Esophagus muscularis mucosa (tissue), 4 donors: ENCODE results near the gene BOC. TPM values are rescaled to one million over a fixed set of nuclear protein-coding genes. Genes with fewer than 3 reads are reported as not detected.
A peak's percentile ranks its signal among the peaks of the same experiment; 100 is the strongest.

Experiments used
- DNase-seq: peaks from one replicate; pipeline ENCODE4 v3.0.0-alpha.2; 2017; ENCODE audit errors: extremely low spot score
- H3K27ac ChIP-seq, 4 donors: fragments of 200-600 bp; sonication (generic); replicated peaks in 1 of 4; 1 replicate in 3 of 4; 2 replicates in 1 of 4; pipeline ENCODE4 v1.5.1; 2016 to 2019; ENCODE audit warnings: mild to moderate bottlenecking in 1 of 4
- H3K27me3 ChIP-seq, 4 donors: fragments of 200-600 bp; sonication (generic); one replicate each; pipeline versions ENCODE4 v1.5.1 to v1.6.0; 2016 to 2019
- H3K36me3 ChIP-seq, 4 donors: fragments of 200-600 bp; sonication (generic); one replicate each; pipeline ENCODE4 v1.5.1; 2016 to 2019
- H3K4me1 ChIP-seq, 4 donors: fragments of 200-600 bp; sonication (generic); one replicate each; pipeline ENCODE4 v1.5.1; 2016 to 2019
- H3K4me3 ChIP-seq, 4 donors: fragments of 200-600 bp; sonication (generic); 1 replicate in 2 of 4; 2 replicates in 2 of 4; pipeline ENCODE4 v1.5.1; 2016 to 2019; ENCODE audit warnings: mild to moderate bottlenecking in 4 of 4, moderate library complexity in 1 of 4
- H3K9me3 ChIP-seq, 4 donors: fragments of 200-600 bp; sonication (generic); 1 replicate in 3 of 4; 2 replicates in 1 of 4; pipeline ENCODE4 v1.5.1; 2016 to 2019
- CTCF ChIP-seq, 3 experiments: fragments of 200-600 bp in 2 of 3; fragments of 450-650 bp in 1 of 3; sonication (generic) in 2 of 3; IDR thresholded peaks; one replicate each; pipeline ENCODE4 v1.5.1; 2017 to 2019; ENCODE audit warnings: antibody characterized with exemption in 3 of 3, mild to moderate bottlenecking in 2 of 3, moderate library complexity in 1 of 3
- EP300 ChIP-seq: sonication (generic); formaldehyde crosslinking; IDR thresholded peaks from one replicate; pipeline ENCODE4 v1.6.1; 2017; ENCODE audit warnings: antibody characterized with exemption
- POLR2A ChIP-seq: fragments of 450-650 bp; IDR thresholded peaks from one replicate; pipeline ENCODE4 v1.6.1; 2017; ENCODE audit warnings: antibody characterized with exemption, moderate library complexity, mild to moderate bottlenecking, low read depth
- POLR2AphosphoS5 ChIP-seq, 2 donors: sonication (generic); formaldehyde crosslinking; IDR thresholded peaks; one replicate each; pipeline ENCODE4 v1.6.1; 2017; ENCODE audit warnings: antibody characterized with exemption in 2 of 2
- WGBS: methylation state at CpG from one replicate; pipeline ENCODE4 v1.1.5; 2018; 5-methylcytosine and 5-hydroxymethylcytosine counted together
- intact Hi-C: fragments of 100-400 bp; cut with DNase I; formaldehyde crosslinking; loops from one replicate; pipeline ENCODE4 v1.15.1; 2023
- total RNA-seq, 4 donors: library from RNA; depleted of rRNA; stranded (reverse); fragments of >200 nt; gene quantifications; one replicate each; pipeline versions ENCODE4 v1.1.0 to v1.2.1, GENCODE V29; 2016

Gene BOC
- total RNA-seq, 4 donors from 2014 or later = 87.2 to 119 (median 90.8) TPM

GRCh38 chr3:113277941-113278598 is 66.7 kb downstream of the BOC start:
- no peak for DNase-seq
- H3K9me3 ChIP-seq = no peaks in the 10 kb centered on the region
- H3K4me3 ChIP-seq = no peak overlapping the region
- no peaks in the 10 kb centered on the region for H3K27me3 ChIP-seq
- H3K4me1 ChIP-seq = peaks cover 7 to 45% (median 40%) of the 10 kb centered on the region in 4 donors
- TF ChIP-seq POLR2AphosphoS5 (IDR thresholded peaks at IDR 0.05) (no peak), EP300 (no peak), CTCF (IDR thresholded peaks at IDR 0.05) (no peak), POLR2A (no peak)
- peaks cover 0 to 74% (median 55%) of the 10 kb centered on the region in 4 donors for H3K36me3 ChIP-seq
- H3K27ac ChIP-seq = peak overlapping the region; percentile 46 to 90 (median 87)
- intact Hi-C loops = no loop called here
- 91% methylated on average over 16 of the region's 17 CpGs for WGBS

GRCh38 chr3:113278599-113278955 is 67.2 kb downstream of the BOC start:
- peaks cover 7 to 45% (median 40%) of the 10 kb centered on the region in 4 donors for H3K4me1 ChIP-seq
- 91% methylated on average over 8 of the region's 11 CpGs for whole genome bisulfite sequencing
- H3K36me3 ChIP-seq = peaks cover 0 to 74% (median 55%) of the 10 kb centered on the region in 4 donors
- TF ChIP-seq CTCF (IDR thresholded peaks at IDR 0.05) = no peak
- TF ChIP-seq POLR2A = no peak
- TF ChIP-seq EP300 = no peak
- TF ChIP-seq POLR2AphosphoS5 (IDR thresholded peaks at IDR 0.05) = no peak
- H3K27ac ChIP-seq = peak overlapping the region; percentile 46 to 90 (median 87)
- H3K27me3 ChIP-seq = no peaks in the 10 kb centered on the region
- no peak for DNase-seq
- no peak overlapping the region for H3K4me3 ChIP-seq
- H3K9me3 ChIP-seq = no peaks in the 10 kb centered on the region
- intact Hi-C loops = no loop called here

GRCh38 chr3:113279686-113280085 is 68.3 kb downstream of the BOC start:
- TF ChIP-seq EP300 (no peak), CTCF (IDR thresholded peaks at IDR 0.05) (no peak), POLR2A (no peak), POLR2AphosphoS5 (IDR thresholded peaks at IDR 0.05) (no peak)
- Histone ChIP-seq H3K4me3 (no peak overlapping the region), H3K4me1 (peaks cover 7 to 42% (median 35%) of the 10 kb centered on the region in 4 donors), H3K9me3 (no peaks in the 10 kb centered on the region), H3K27ac (peak overlapping the region; percentile 40 to 89 (median 66)), H3K27me3 (no peaks in the 10 kb centered on the region), H3K36me3 (peaks cover 0 to 74% (median 53%) of the 10 kb centered on the region in 4 donors)
- no peak for DNase-seq
- 95% methylated on average over 10 of the region's 17 CpGs for WGBS
- intact Hi-C loops = no loop called here

GRCh38 chr3:113283306-113283705 is 71.9 kb downstream of the BOC start:
- no peak for TF ChIP-seq POLR2AphosphoS5 (IDR thresholded peaks at IDR 0.05)
- no peak for TF ChIP-seq EP300
- no peak for TF ChIP-seq POLR2A
- TF ChIP-seq CTCF (IDR thresholded peaks at IDR 0.05) = no peak
- Histone ChIP-seq H3K27me3 (no peaks in the 10 kb centered on the region), H3K4me3 (no peak overlapping the region), H3K27ac (peak overlapping the region in 1 of 4 donors; percentile 79), H3K36me3 (peaks cover 0 to 76% (median 53%) of the 10 kb centered on the region in 4 donors), H3K9me3 (no peaks in the 10 kb centered on the region), H3K4me1 (peaks cover 3 to 38% (median 33%) of the 10 kb centered on the region in 4 donors)
- DNase-seq = no peak
- 95% methylated on average over 10 of the region's 12 CpGs for WGBS
- intact Hi-C loops = no loop called here
